WTC11 (cell line): Measurements from ENCODE around the gene FTH1.

ENCODE experiments used
- CREB1 ChIP-seq: sonication (generic); formaldehyde crosslinking; IDR thresholded peaks from 2 replicates; pipeline ENCODE4 v1.8.0; 2023; ENCODE audit warnings: mild to moderate bottlenecking, missing genetic modification reagents
- CTCF ChIP-seq: fragments of 200-600 bp; IDR thresholded peaks from 2 replicates; pipeline ENCODE4 v1.8.0; 2022; ENCODE audit warnings: antibody characterized with exemption
- E2F5 ChIP-seq: sonication (generic); formaldehyde crosslinking; IDR thresholded peaks from 2 replicates; pipeline ENCODE4 v1.8.1; 2022; ENCODE audit warnings: mild to moderate bottlenecking, moderate library complexity, missing genetic modification reagents
- ELF4 ChIP-seq: sonication (generic); formaldehyde crosslinking; IDR thresholded peaks from 2 replicates; pipeline ENCODE4 v1.8.1; 2022; ENCODE audit warnings: low read depth, mild to moderate bottlenecking, moderate library complexity, missing genetic modification reagents
- KAT7 ChIP-seq: sonication (generic); formaldehyde crosslinking; IDR thresholded peaks from 2 replicates; pipeline ENCODE4 v1.8.1; 2023; ENCODE audit warnings: missing genetic modification reagents, mild to moderate bottlenecking, borderline replicate concordance
- MYBL2 ChIP-seq: sonication (generic); formaldehyde crosslinking; IDR thresholded peaks from 2 replicates; pipeline ENCODE4 v1.8.1; 2023; ENCODE audit warnings: mild to moderate bottlenecking, moderate library complexity, missing genetic modification reagents
- NFATC4 ChIP-seq: fragments of 250-450 bp; sonication (Bioruptor Pico); IDR thresholded peaks from 2 replicates; pipeline ENCODE4 v1.9.0; 2021; ENCODE audit warnings: mild to moderate bottlenecking
- STAT6 ChIP-seq: sonication (generic); formaldehyde crosslinking; conservative IDR thresholded peaks from 2 replicates; pipeline ENCODE4 v1.8.1; 2023; ENCODE audit warnings: mild to moderate bottlenecking, low read depth, missing genetic modification reagents, moderate library complexity
- TF ChIP-seq, protein P1 (sequence below): sonication (generic); formaldehyde crosslinking; IDR thresholded peaks from 2 replicates; pipeline ENCODE4 v1.8.0; 2022; ENCODE audit warnings: mild to moderate bottlenecking, missing genetic modification reagents
- TF ChIP-seq, protein P2 (sequence below): fragments of 250-450 bp; sonication (Bioruptor Pico); IDR thresholded peaks from 2 replicates; pipeline ENCODE4 v1.9.0; 2021; ENCODE audit warnings: mild to moderate bottlenecking
- TF ChIP-seq, protein P3 (sequence below): sonication (generic); formaldehyde crosslinking; IDR thresholded peaks from 2 replicates; pipeline ENCODE4 v1.8.1; 2023; ENCODE audit warnings: mild to moderate bottlenecking, missing genetic modification reagents, moderate library complexity

- no peak for TF ChIP-seq CTCF
- TF ChIP-seq, protein P1, sequence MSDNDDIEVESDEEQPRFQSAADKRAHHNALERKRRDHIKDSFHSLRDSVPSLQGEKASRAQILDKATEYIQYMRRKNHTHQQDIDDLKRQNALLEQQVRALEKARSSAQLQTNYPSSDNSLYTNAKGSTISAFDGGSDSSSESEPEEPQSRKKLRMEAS (CRISPR knock-in tag) = no peak
- TF ChIP-seq ELF4 (CRISPR knock-in tag) = no peak
- TF ChIP-seq NFATC4 (CRISPR knock-in tag) = no peak
- TF ChIP-seq, protein P2, sequence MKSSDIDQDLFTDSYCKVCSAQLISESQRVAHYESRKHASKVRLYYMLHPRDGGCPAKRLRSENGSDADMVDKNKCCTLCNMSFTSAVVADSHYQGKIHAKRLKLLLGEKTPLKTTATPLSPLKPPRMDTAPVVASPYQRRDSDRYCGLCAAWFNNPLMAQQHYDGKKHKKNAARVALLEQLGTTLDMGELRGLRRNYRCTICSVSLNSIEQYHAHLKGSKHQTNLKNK (CRISPR knock-in tag) = no peak
- no peak for TF ChIP-seq KAT7 (CRISPR knock-in tag)
- TF ChIP-seq E2F5 (CRISPR knock-in tag) = no peak
- TF ChIP-seq STAT6 = no peak
- TF ChIP-seq, protein P3, sequence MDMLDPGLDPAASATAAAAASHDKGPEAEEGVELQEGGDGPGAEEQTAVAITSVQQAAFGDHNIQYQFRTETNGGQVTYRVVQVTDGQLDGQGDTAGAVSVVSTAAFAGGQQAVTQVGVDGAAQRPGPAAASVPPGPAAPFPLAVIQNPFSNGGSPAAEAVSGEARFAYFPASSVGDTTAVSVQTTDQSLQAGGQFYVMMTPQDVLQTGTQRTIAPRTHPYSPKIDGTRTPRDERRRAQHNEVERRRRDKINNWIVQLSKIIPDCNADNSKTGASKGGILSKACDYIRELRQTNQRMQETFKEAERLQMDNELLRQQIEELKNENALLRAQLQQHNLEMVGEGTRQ (CRISPR knock-in tag) = no peak
- no peak for TF ChIP-seq MYBL2 (CRISPR knock-in tag)
- no peak for TF ChIP-seq CREB1 (CRISPR knock-in tag)
These were observed 709 bp downstream of the FTH1 start for GRCh38 chr11:61966734-61967115.
